IMR-90 (cell line): Measurements from ENCODE around the gene PRKN. TPM values are rescaled to one million over a fixed set of nuclear protein-coding genes. Genes with fewer than 3 reads are reported as not detected.

ENCODE experiments used
- ATAC-seq: fragments of 200-7000 bp; cut with Tn5 transposase; 2 replicates; pipeline ENCODE4 v1.9.1; 2020; ENCODE audit warnings: low read depth, mild to moderate bottlenecking, moderate library complexity
- BruUV-seq: library from RNA; stranded (reverse); fragments of 400-500 nt; replicated peaks from 2 replicates; lab custom pipeline; 2021; lab: Mats Ljungman, UMichigan
- CTCF ChIA-PET: fragments of 300-600 bp; formaldehyde crosslinking; extraction: SDS; loops from one replicate; lab custom pipeline; 2021; ENCODE audit warnings: antibody characterized with exemption; lab: Yijun Ruan, JAX
- POLR2A ChIA-PET: fragments of 300-600 bp; sonication (Branson Sonifier 250); formaldehyde crosslinking; loops from one replicate; lab custom pipeline; 2022; ENCODE audit warnings: antibody characterized with exemption; ENCODE audit not compliant: unreplicated experiment; lab: Charles Lee
- DNase-seq: peaks from one replicate; pipeline ENCODE4 v3.0.0; 2013
- H2AFZ ChIP-seq: replicated peaks from 2 replicates; pipeline ENCODE3; 2013; ENCODE audit warnings: low read length, mild to moderate bottlenecking; ENCODE audit not compliant: poor library complexity
- H2AK5ac ChIP-seq: 2 replicates; pipeline ENCODE4 v1.6.1; 2013; ENCODE audit warnings: low read depth, low read length, inconsistent platforms
- H2AK9ac ChIP-seq: replicated peaks from 2 replicates; pipeline ENCODE3; 2013; ENCODE audit warnings: mild to moderate bottlenecking, low read depth, low read length, moderate library complexity; ENCODE audit not compliant: poor library complexity
- H2BK120ac ChIP-seq: 2 replicates; pipeline ENCODE4 v1.6.1; 2013; ENCODE audit warnings: low read depth, low read length, inconsistent platforms
- H2BK15ac ChIP-seq: 3 replicates; pipeline ENCODE4 v1.6.1; 2013; ENCODE audit warnings: low read depth, low read length, inconsistent platforms
- H2BK20ac ChIP-seq: 2 replicates; pipeline ENCODE4 v1.6.1; 2013; ENCODE audit warnings: low read depth, mild to moderate bottlenecking, inconsistent platforms, low read length, moderate library complexity
- H2BK5ac ChIP-seq: 2 replicates; pipeline ENCODE4 v1.6.1; 2013; ENCODE audit warnings: mild to moderate bottlenecking, low read depth, low read length, inconsistent platforms; ENCODE audit not compliant: poor library complexity, severe bottlenecking
- H3K14ac ChIP-seq: replicated peaks from 2 replicates; pipeline ENCODE4 v1.6.1; 2013; ENCODE audit warnings: low read depth, low read length, inconsistent platforms
- H3K18ac ChIP-seq: 2 replicates; pipeline ENCODE4 v1.6.1; 2013; ENCODE audit warnings: low read depth, low read length, control low read depth
- H3K23ac ChIP-seq: 2 replicates; pipeline ENCODE4 v1.6.1; 2013; ENCODE audit warnings: low read depth, low read length, inconsistent platforms
- H3K27ac ChIP-seq: 2 replicates; pipeline ENCODE4 v1.5.1; 2013; ENCODE audit warnings: mild to moderate bottlenecking, control low read depth, low read length; ENCODE audit not compliant: insufficient read depth
- H3K27me3 ChIP-seq: 2 replicates; pipeline ENCODE4 v1.6.1; 2013; ENCODE audit warnings: low read length; ENCODE audit not compliant: control insufficient read depth, insufficient read depth
- H3K36me3 ChIP-seq: 2 replicates; pipeline ENCODE4 v1.6.1; 2013; ENCODE audit warnings: low read length, mixed read lengths; ENCODE audit not compliant: control insufficient read depth, insufficient read depth
- H3K4ac ChIP-seq: 2 replicates; pipeline ENCODE4 v1.6.1; 2013; ENCODE audit warnings: low read depth, low read length, inconsistent platforms
- H3K4me1 ChIP-seq: 2 replicates; pipeline ENCODE4 v1.6.1; 2013; ENCODE audit warnings: low read length, mixed read lengths; ENCODE audit not compliant: control insufficient read depth, insufficient read depth
- H3K4me2 ChIP-seq: 2 replicates; pipeline ENCODE4 v1.6.1; 2013; ENCODE audit warnings: low read depth, mild to moderate bottlenecking, control low read depth, low read length, moderate library complexity
- H3K4me3 ChIP-seq: 2 replicates; pipeline ENCODE4 v1.5.1; 2013; ENCODE audit warnings: low read depth, mild to moderate bottlenecking, control low read depth, low read length, moderate library complexity; ENCODE audit not compliant: insufficient read depth
- H3K56ac ChIP-seq: 2 replicates; pipeline ENCODE4 v1.6.1; 2013; ENCODE audit warnings: low read length, inconsistent platforms; ENCODE audit not compliant: insufficient read depth; ENCODE audit errors: extremely low read depth
- H3K79me1 ChIP-seq, 2 experiments: 2 replicates each; pipeline ENCODE4 v1.6.1; 2013; ENCODE audit warnings: low read length in 2 of 2, inconsistent platforms in 1 of 2, low read depth in 1 of 2
- H3K9ac ChIP-seq: 2 replicates; pipeline ENCODE4 v1.6.1; 2013; ENCODE audit warnings: low read depth, low read length, control low read depth
- H3K9me1 ChIP-seq: 2 replicates; pipeline ENCODE4 v1.6.1; 2013; ENCODE audit warnings: low read length, inconsistent platforms; ENCODE audit not compliant: insufficient read depth
- H3K9me3 ChIP-seq: 2 replicates; pipeline ENCODE4 v1.6.1; 2013; ENCODE audit warnings: low read length; ENCODE audit not compliant: control insufficient read depth, insufficient read depth
- H4K20me1 ChIP-seq: 2 replicates; pipeline ENCODE4 v1.6.1; 2013; ENCODE audit warnings: low read length, inconsistent platforms; ENCODE audit not compliant: insufficient read depth
- H4K5ac ChIP-seq: 2 replicates; pipeline ENCODE4 v1.6.1; 2013; ENCODE audit warnings: mild to moderate bottlenecking, low read depth, low read length, control low read depth
- H4K8ac ChIP-seq, 2 experiments: 2 replicates each; pipeline ENCODE4 v1.6.1; 2013; ENCODE audit warnings: low read depth in 2 of 2, low read length in 2 of 2, control low read depth in 1 of 2, inconsistent platforms in 1 of 2
- H4K91ac ChIP-seq: 2 replicates; pipeline ENCODE4 v1.6.1; 2013; ENCODE audit warnings: low read depth, low read length, inconsistent platforms; ENCODE audit not compliant: insufficient read depth
- CHD1 ChIP-seq: IDR thresholded peaks from 2 replicates; pipeline ENCODE4 v1.6.1; 2012; ENCODE audit warnings: low read depth, low read length, improper control_type of control experiment
- FOS ChIP-seq: fragments of 150-350 bp; IDR thresholded peaks from 2 replicates; pipeline ENCODE4 v1.6.1; 2016; ENCODE audit warnings: low read depth, low read length
- MAFK ChIP-seq: IDR thresholded peaks from 2 replicates; pipeline ENCODE4 v1.6.1; 2012; ENCODE audit warnings: low read depth, low read length, improper control_type of control experiment
- MAZ ChIP-seq: IDR thresholded peaks from 2 replicates; pipeline ENCODE4 v1.6.1; 2012; ENCODE audit warnings: low read depth, mild to moderate bottlenecking, low read length, improper control_type of control experiment, moderate library complexity, borderline replicate concordance
- NFE2L2 ChIP-seq: fragments of 150-350 bp; IDR thresholded peaks from 2 replicates; pipeline ENCODE4 v1.6.1; 2016; ENCODE audit warnings: low read depth, mild to moderate bottlenecking, low read length
- RFX5 ChIP-seq: IDR thresholded peaks from 2 replicates; pipeline ENCODE4 v1.8.0; 2012; ENCODE audit warnings: low read depth, mild to moderate bottlenecking, low read length, moderate library complexity
- SMC3 ChIP-seq: fragments of 150-350 bp; IDR thresholded peaks from 2 replicates; pipeline ENCODE4 v1.6.1; 2016; ENCODE audit warnings: low read depth, mild to moderate bottlenecking, antibody characterized with exemption, low read length, moderate library complexity
- WGBS, 2 experiments: methylation state at CpG; one replicate each; pipeline versions ENCODE4 v1.1.5 to v1.1.7; 2013; ENCODE audit warnings: missing lambda C conversion rate in 2 of 2; ENCODE audit not compliant: insufficient read length in 1 of 2; ENCODE audit errors: extremely low coverage in 2 of 2; 5-methylcytosine and 5-hydroxymethylcytosine counted together
- dilution Hi-C: fragments of 300-500 bp; cut with HindIII; formaldehyde crosslinking; loops from one replicate; pipeline ENCODE4 v1.14.3; 2018; ENCODE audit warnings: low sequenced_read_pairs; ENCODE audit not compliant: unreplicated experiment
- in situ Hi-C: fragments of 300-500 bp; cut with MboI; formaldehyde crosslinking; loops from 3 replicates; pipeline ENCODE4 v1.14.3; 2019; ENCODE audit warnings: low sequenced_read_pairs, inconsistent platforms, mixed read lengths
- intact Hi-C: fragments of 100-400 bp; cut with micrococcal nuclease; formaldehyde crosslinking; loops from 2 replicates; pipeline ENCODE4 v1.10.0; 2022
- polyA plus RNA-seq, 3 experiments: library from polyadenylated mRNA; depleted of rRNA; stranded (reverse); fragments of >200 nt; gene quantifications; 2 replicates each; pipeline ENCODE4 v1.2.3, GENCODE V29; 2012; ENCODE audit warnings: low replicate concordance in 1 of 3
- total RNA-seq: library from RNA; depleted of rRNA; stranded (reverse); fragments of >200 nt; gene quantifications from 2 replicates; pipeline ENCODE4 v1.2.3, GENCODE V29; 2012

The PRKN gene
- total and polyA plus RNA-seq, 2 of the 4 experiments (the other 2 are of a cell fraction), result 0.15 to 0.18 TPM

- DNase-seq, result no peak
- TF ChIP-seq CHD1 (no peak), SMC3 (no peak), RFX5 (no peak), NFE2L2 (no peak), MAFK (no peak), MAZ (no peak), FOS (no peak)
- H3K4ac ChIP-seq, result no peak overlapping the region
- WGBS, 2 experiments, result 44% methylated on average over 3 of the region's 9 CpGs; no CpG with 5 or more reads in 1 of the 2 experiments
- no peak overlapping the region for H4K91ac ChIP-seq
- H4K5ac ChIP-seq, result no peak overlapping the region
- dilution Hi-C loops (no loop called here), in situ Hi-C loops (no loop called here), intact Hi-C loops (no loop called here)
- H3K9me1 ChIP-seq, result no peaks in the 10 kb centered on the region
- CTCF ChIA-PET, result no interaction called here
- ATAC-seq, result no peak
- H3K4me3 ChIP-seq, result no peak overlapping the region
- H3K4me2 ChIP-seq, result no peak overlapping the region
- H3K14ac ChIP-seq, result no peak overlapping the region
- no TSS peak for BruUV-seq
- H3K4me1 ChIP-seq, result no peaks in the 10 kb centered on the region
- no peaks in the 10 kb centered on the region for H3K27me3 ChIP-seq
- no peak overlapping the region for H2BK15ac ChIP-seq
- H3K56ac ChIP-seq, result no peak overlapping the region
- H3K9ac ChIP-seq, result no peak overlapping the region
- H4K8ac ChIP-seq, result no peak overlapping the region
- H2BK20ac ChIP-seq, result no peak overlapping the region
- H4K20me1 ChIP-seq, result no peaks in the 10 kb centered on the region
- no peak overlapping the region for H2BK5ac ChIP-seq
- H3K79me1 ChIP-seq, result no peaks in the 10 kb centered on the region
- no peak overlapping the region for H3K27ac ChIP-seq
- POLR2A ChIA-PET, result no interaction called here
- no peak overlapping the region for H2AFZ ChIP-seq
- no peaks in the 10 kb centered on the region for H3K36me3 ChIP-seq
- no peak overlapping the region for H2BK120ac ChIP-seq
- H3K9me3 ChIP-seq, result peaks cover 9% of the 10 kb centered on the region; the same call in 1 of the 2 replicates
- no peak overlapping the region for H2AK9ac ChIP-seq
- H3K23ac ChIP-seq, result no peak overlapping the region
- H3K18ac ChIP-seq, result no peak overlapping the region
- no peak overlapping the region for H2AK5ac ChIP-seq
These were observed 562.1 kb downstream of the PRKN start for GRCh38 chr6:162165479-162165878.
